Vein endothelial cell (primary cell): ENCODE results near the gene TPSG1. TPM values are rescaled to one million over a fixed set of nuclear protein-coding genes. Genes with fewer than 3 reads are reported as not detected.

Source experiments
- total RNA-seq: library from RNA; depleted of rRNA; stranded (reverse); fragments of >200 nt; gene quantifications from 2 replicates; pipeline ENCODE4 v1.2.3, GENCODE V29; 2012

TPSG1 gene
- not detected in 2 replicates for total RNA-seq

DNA sequence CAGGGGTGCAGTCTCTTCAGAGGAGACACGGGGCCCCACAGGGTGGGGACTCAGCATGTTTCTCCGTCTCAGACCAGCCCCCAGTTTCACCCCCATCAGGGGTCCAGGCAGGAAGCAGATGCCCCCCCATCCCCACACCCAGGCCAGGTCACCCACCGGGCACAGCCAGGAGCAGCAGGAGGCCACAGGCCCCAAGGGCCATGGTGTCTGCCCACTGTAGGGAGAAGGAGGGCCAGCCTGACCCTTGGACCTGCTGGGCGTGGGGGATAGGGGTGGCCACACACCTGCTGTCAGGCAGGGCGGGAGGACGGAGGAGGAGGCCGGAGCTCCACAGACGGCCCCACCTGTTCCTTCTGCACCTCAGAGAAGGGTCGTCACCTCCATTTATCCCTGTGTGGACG is at the start of gene TPSG1:
TPSG1 (minus strand) TSS at position 218 of the 401 bp plus-strand sequence; CDS start at position 202, 16 bp downstream.

DNA sequence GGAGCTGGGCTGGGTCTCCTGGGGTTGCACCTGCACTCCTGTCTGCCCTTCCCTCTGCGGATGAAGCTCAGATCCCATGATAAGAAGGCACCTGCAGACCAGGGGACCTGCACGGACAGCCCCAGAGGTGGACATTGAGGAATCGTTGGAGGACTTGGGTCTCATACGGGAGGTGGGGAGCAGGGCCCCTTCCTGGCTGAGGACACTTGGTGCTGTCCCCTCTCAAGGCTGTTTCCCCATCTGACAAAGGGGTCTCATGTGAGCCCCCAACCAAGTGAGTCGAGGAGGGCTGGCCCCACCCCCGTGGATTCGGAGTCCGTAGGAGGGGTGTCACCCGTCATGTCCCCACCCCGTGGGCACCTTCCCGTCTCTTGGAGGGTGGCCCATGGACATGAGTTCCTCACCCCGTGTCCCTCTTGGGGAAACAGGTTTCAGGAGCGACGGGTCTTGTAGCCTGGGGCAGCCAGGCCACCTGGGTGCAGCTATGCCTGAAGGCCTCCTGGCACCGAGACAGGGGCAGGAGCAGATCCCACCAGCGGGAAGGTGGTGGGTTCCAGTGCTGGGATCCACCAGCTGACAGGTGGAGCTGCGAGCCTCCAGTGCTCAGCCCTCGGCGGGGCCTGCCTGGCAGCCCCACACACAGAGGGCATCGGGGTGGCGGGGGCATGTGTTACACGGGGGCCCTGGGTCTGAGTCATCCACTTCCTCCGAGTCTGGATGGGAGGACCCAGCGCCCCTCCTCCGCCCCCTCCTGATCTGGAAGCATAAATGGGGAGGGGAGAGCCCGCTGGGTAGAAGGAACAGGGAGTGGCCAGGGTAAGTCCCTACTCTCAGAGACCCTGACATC is 30.4 kb upstream of the TPSG1 start, which contains the start of gene TPSD1:
TPSD1 (plus strand) TSS at position 794 of the 847 bp plus-strand sequence. CDS start 212 bp downstream, outside the sequence.

DNA sequence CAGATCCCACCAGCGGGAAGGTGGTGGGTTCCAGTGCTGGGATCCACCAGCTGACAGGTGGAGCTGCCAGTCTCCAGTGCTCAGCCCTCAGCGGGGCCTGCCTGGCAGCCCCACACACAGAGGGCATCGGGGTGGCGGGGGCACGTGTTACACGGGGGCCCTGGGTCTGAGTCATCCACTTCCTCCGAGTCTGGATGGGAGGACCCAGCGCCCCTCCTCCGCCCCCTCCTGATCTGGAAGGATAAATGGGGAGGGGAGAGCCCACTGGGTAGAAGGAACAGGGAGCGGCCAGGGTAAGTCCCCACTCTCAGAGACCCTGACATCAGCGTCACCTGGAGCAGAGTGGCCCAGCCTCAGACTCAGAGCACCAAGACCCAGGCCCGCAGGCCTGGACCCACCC is 15.4 kb upstream of the TPSG1 start, which contains the start of gene TPSAB1:
TPSAB1 (plus strand) TSS at position 270 of the 400 bp plus-strand sequence. CDS start 234 bp downstream, outside the sequence.

DNA sequence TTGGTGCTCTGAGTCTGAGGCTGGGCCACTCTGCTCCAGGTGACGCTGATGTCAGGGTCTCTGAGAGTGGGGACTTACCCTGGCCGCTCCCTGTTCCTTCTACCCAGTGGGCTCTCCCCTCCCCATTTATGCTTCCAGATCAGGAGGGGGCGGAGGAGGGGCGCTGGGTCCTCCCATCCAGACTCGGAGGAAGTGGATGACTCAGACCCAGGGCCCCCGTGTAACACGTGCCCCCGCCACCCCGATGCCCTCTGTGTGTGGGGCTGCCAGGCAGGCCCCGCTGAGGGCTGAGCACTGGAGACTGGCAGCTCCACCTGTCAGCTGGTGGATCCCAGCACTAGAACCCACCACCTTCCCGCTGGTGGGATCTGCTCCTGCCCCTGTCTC is 5.0 kb upstream of the TPSG1 start, which contains the start of gene TPSB2:
TPSB2 (minus strand) TSS at position 101 of the 387 bp plus-strand sequence. CDS start 233 bp downstream, outside the sequence.

Other genes with a start within 250 kb of the TPSG1 start
- 0.48 and 0.65 TPM in 2 replicates for gene SOX8, start 243.5 kb downstream of the TPSG1 start, total RNA-seq
- gene SSTR5, start 152.5 kb downstream of the TPSG1 start, total RNA-seq: 1.3 TPM in 1 of 2 replicates, not detected in the other
- gene C1QTNF8, start 129.0 kb downstream of the TPSG1 start, total RNA-seq: not detected in 2 replicates
- gene CACNA1H, start 72.2 kb downstream of the TPSG1 start, total RNA-seq: under 0.01 TPM in 2 replicates
- not detected in 2 replicates for gene TPSB2, start 4.9 kb upstream of the TPSG1 start, total RNA-seq
- gene TPSAB1, start 15.4 kb upstream of the TPSG1 start, total RNA-seq: not detected in 2 replicates
- not detected in 2 replicates for gene TPSD1, start 30.8 kb upstream of the TPSG1 start, total RNA-seq
- 69.9 and 73.2 TPM in 2 replicates for gene UBE2I, start 84.4 kb upstream of the TPSG1 start, total RNA-seq
- 0.67 and 0.98 TPM in 2 replicates for gene BAIAP3, start 108.4 kb upstream of the TPSG1 start, total RNA-seq
- gene TSR3, start 126.6 kb upstream of the TPSG1 start, total RNA-seq: 51.9 and 69.6 TPM in 2 replicates
- gene GNPTG, start 126.7 kb upstream of the TPSG1 start, total RNA-seq: 26.6 and 30.1 TPM in 2 replicates
- gene UNKL, start 189.4 kb upstream of the TPSG1 start, total RNA-seq: 11.4 and 15.9 TPM in 2 replicates
- 12.7 and 15.4 TPM in 2 replicates for gene UQCC4, start 195.5 kb upstream of the TPSG1 start, total RNA-seq
- 0.19 TPM in 1 of 2 replicates, not detected in the other for gene PERCC1, start 205.8 kb upstream of the TPSG1 start, total RNA-seq
- gene CCDC154, start 219.3 kb upstream of the TPSG1 start, total RNA-seq: under 0.01 and 0.10 TPM in 2 replicates
- gene CLCN7, start 249.8 kb upstream of the TPSG1 start, total RNA-seq: 57.7 and 96.7 TPM in 2 replicates